Endothelial cell (in vitro differentiated cells): ENCODE data around the gene CDH26. TPM values are rescaled to one million over a fixed set of nuclear protein-coding genes. Genes with fewer than 3 reads are reported as not detected.

ENCODE experiments used
- DNase-seq: peaks from one replicate; pipeline ENCODE4 v3.0.0; 2021; ENCODE audit warnings: low spot score
- H3K27ac Mint-ChIP-seq: one replicate; pipeline ENCODE4 v1.8.0; 2021; ENCODE audit warnings: mixed read lengths, inconsistent platforms; ENCODE audit not compliant: unreplicated experiment
- H3K27me3 Mint-ChIP-seq: one replicate; pipeline ENCODE4 v1.8.0; 2021; ENCODE audit warnings: mild to moderate bottlenecking, moderate library complexity, mixed read lengths, inconsistent platforms; ENCODE audit not compliant: unreplicated experiment
- H3K36me3 Mint-ChIP-seq: one replicate; pipeline ENCODE4 v1.8.0; 2021; ENCODE audit warnings: mild to moderate bottlenecking, low read depth, mixed read lengths, inconsistent platforms; ENCODE audit not compliant: unreplicated experiment
- H3K4me1 Mint-ChIP-seq: one replicate; pipeline ENCODE4 v1.8.0; 2021; ENCODE audit warnings: mild to moderate bottlenecking, mixed read lengths, inconsistent platforms; ENCODE audit not compliant: unreplicated experiment
- H3K4me3 Mint-ChIP-seq: one replicate; pipeline ENCODE4 v1.8.0; 2021; ENCODE audit warnings: mild to moderate bottlenecking, mixed read lengths, inconsistent platforms; ENCODE audit not compliant: unreplicated experiment
- H3K9me3 Mint-ChIP-seq: one replicate; pipeline ENCODE4 v1.8.0; 2021; ENCODE audit warnings: mixed read lengths, inconsistent platforms; ENCODE audit not compliant: unreplicated experiment
- total RNA-seq: library from RNA; stranded (reverse); fragmentation: NEBNext Ultra II Directional; extraction: Animal tissue kit (Norgen Biotek cat#: 25700); gene quantifications from one replicate; pipeline ENCODE4 v1.2.1, GENCODE V29; 2021; ENCODE audit not compliant: unreplicated experiment
- TF ChIP-seq, protein P1 (sequence below): fragments of 200-600 bp; sonication (generic); IDR thresholded peaks from one replicate; pipeline ENCODE4 v1.5.0; 2021; ENCODE audit warnings: antibody characterized with exemption; ENCODE audit not compliant: unreplicated experiment

CDH26 gene
- total RNA-seq, 1 donor from 2014 or later: 5.4 TPM

DNA sequence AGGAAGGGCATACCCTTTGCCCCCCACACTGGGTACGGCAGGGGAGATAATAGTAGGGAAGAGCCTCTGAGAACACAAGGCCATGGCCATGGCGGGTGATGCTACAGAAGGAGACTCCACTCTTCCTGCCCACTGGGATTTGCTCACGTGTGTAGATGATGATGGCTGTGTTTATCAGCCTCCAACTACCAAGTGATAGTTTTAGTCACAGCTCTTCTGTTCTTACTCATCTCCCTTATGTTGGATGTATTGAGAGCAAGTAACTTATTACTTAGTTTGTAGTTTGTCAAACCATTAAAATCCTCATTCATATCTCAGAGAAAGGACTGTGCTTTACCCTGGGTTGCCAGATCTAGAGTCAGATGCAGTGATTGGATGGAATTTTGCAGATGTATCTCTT lies 66.0 kb downstream of the CDH26 start:
- H3K36me3 Mint-ChIP-seq: peaks cover 6% of the 10 kb centered on the region
- H3K27me3 Mint-ChIP-seq: peaks cover 1% of the 10 kb centered on the region
- no peak for DNase-seq
- H3K4me1 Mint-ChIP-seq: peaks cover 9% of the 10 kb centered on the region
- no peak overlapping the region for H3K27ac Mint-ChIP-seq
- H3K9me3 Mint-ChIP-seq: no peaks in the 10 kb centered on the region
- H3K4me3 Mint-ChIP-seq: no peak overlapping the region
- TF ChIP-seq, protein P1, sequence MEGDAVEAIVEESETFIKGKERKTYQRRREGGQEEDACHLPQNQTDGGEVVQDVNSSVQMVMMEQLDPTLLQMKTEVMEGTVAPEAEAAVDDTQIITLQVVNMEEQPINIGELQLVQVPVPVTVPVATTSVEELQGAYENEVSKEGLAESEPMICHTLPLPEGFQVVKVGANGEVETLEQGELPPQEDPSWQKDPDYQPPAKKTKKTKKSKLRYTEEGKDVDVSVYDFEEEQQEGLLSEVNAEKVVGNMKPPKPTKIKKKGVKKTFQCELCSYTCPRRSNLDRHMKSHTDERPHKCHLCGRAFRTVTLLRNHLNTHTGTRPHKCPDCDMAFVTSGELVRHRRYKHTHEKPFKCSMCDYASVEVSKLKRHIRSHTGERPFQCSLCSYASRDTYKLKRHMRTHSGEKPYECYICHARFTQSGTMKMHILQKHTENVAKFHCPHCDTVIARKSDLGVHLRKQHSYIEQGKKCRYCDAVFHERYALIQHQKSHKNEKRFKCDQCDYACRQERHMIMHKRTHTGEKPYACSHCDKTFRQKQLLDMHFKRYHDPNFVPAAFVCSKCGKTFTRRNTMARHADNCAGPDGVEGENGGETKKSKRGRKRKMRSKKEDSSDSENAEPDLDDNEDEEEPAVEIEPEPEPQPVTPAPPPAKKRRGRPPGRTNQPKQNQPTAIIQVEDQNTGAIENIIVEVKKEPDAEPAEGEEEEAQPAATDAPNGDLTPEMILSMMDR: no peak

DNA sequence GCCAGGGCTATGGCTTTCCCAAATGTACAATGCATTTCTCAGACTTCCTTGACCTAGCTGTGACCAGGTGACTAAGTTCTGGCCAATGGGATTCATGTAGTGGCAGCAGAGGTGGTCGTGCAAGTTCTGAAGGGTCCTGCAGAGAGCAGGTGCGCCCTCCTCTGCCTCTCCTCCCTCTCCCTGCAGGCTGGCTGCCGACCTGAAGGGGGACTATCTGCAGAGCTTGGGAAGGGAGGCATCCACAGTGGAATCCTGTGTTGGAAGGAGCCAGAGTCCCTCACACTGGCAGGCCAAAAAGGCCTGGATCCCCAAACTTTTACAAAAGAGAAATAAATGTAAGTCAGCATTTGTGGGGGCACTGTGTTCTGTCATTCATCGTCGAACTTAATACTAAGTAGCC lies 66.6 kb downstream of the CDH26 start:
- no peak for DNase-seq
- peaks cover 1% of the 10 kb centered on the region for H3K27me3 Mint-ChIP-seq
- H3K4me3 Mint-ChIP-seq: no peak overlapping the region
- H3K27ac Mint-ChIP-seq: no peak overlapping the region
- H3K36me3 Mint-ChIP-seq: peaks cover 6% of the 10 kb centered on the region
- TF ChIP-seq, protein P1: no peak
- no peaks in the 10 kb centered on the region for H3K9me3 Mint-ChIP-seq
- H3K4me1 Mint-ChIP-seq: peaks cover 9% of the 10 kb centered on the region

DNA sequence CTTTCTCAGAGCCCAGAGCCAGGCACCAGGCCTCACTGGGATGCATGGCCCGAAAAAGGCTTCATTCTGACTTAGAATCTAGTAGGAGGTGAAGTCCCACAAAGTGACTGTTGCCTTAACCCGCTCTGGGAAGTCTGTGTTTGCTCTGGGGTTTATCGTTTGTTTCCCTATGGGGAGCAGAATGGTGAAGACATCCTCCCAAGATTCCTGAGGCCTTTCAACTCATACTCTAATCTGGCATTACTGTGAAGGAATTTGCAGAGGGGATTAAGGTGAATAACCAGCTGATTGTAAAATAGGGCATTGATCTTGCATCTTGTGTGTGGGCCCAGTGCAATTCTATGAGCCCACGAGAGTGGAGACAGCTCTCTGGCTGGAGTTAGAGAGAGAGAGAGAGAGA lies 67.8 kb downstream of the CDH26 start:
- TF ChIP-seq, protein P1: no peak
- Mint-ChIP-seq H3K4me3 (no peak overlapping the region), H3K9me3 (no peaks in the 10 kb centered on the region), H3K36me3 (peaks cover 6% of the 10 kb centered on the region), H3K4me1 (peaks cover 9% of the 10 kb centered on the region), H3K27me3 (peaks cover 1% of the 10 kb centered on the region), H3K27ac (no peak overlapping the region)
- DNase-seq: no peak

DNA sequence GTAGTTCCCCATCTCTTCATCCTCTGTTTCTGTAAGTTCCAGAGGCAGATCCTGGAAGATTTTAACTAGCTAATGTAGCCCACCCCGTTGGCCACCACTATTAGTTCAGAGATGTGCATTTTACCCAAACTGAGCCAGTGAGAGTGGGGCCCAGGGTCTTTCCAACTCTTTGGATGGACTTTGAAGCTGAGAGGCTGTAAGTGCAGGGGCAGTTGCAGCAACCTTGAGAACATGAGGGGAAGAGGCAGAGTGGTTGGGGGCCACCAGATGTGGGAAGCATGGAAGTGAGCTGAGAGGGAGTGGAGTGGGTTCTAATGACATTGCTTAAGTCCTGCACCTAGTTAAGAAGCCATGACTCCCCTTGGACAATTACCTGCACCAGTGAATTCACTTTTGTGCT lies 72.2 kb downstream of the CDH26 start:
- Mint-ChIP-seq H3K27ac (no peak overlapping the region), H3K4me1 (no peaks in the 10 kb centered on the region), H3K9me3 (no peaks in the 10 kb centered on the region), H3K4me3 (no peak overlapping the region), H3K36me3 (peaks cover 6% of the 10 kb centered on the region), H3K27me3 (peaks cover 3% of the 10 kb centered on the region)
- no peak for DNase-seq
- TF ChIP-seq, protein P1: no peak

DNA sequence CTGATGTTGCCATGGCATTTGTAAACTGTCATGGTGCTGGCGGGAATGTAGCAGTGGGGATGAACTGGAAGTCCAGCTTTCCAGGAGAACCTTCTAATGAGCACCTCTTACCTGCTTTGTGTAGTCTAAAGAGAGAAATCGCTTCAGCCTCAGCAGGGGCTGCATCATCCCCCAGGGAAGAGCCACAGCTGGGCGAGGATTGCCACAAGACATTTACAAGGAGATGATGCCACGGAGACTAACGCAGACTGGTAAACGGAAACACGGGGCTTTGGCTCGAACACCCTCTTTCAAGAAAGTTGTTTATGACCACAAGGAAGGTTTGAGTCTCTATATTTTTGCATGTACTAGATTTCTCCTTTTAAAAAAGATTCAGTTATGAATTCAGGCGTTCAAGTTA lies 72.9 kb downstream of the CDH26 start:
- H3K9me3 Mint-ChIP-seq: no peaks in the 10 kb centered on the region
- no peaks in the 10 kb centered on the region for H3K4me1 Mint-ChIP-seq

More for the DNA sequence above, 72.9 kb downstream of the CDH26 start:
- no peak overlapping the region for H3K4me3 Mint-ChIP-seq
- DNase-seq: no peak
- TF ChIP-seq, protein P1: no peak
- no peak overlapping the region for H3K27ac Mint-ChIP-seq
- peaks cover 6% of the 10 kb centered on the region for H3K36me3 Mint-ChIP-seq
- peaks cover 3% of the 10 kb centered on the region for H3K27me3 Mint-ChIP-seq
